Subcutaneous abdominal adipose tissue (tissue), 5 donors: Measurements from ENCODE around the gene POU2F1.

ENCODE experiments used
- H3K27ac ChIP-seq: one replicate; pipeline ENCODE4 v1.7.0; 2013; ENCODE audit warnings: low read depth, mild to moderate bottlenecking, inconsistent platforms, low read length, moderate library complexity
- H3K27me3 ChIP-seq, 5 donors: one replicate each; pipeline ENCODE4 v1.7.0; 2013; ENCODE audit warnings: low read length in 5 of 5, inconsistent platforms in 1 of 5; ENCODE audit not compliant: control insufficient read depth in 5 of 5, insufficient read depth in 4 of 5
- H3K36me3 ChIP-seq, 5 donors: one replicate each; pipeline ENCODE4 v1.7.0; 2013; ENCODE audit warnings: low read length in 5 of 5; ENCODE audit not compliant: control insufficient read depth in 5 of 5, insufficient read depth in 5 of 5
- H3K4me1 ChIP-seq, 5 donors: one replicate each; pipeline ENCODE4 v1.7.0; 2013; ENCODE audit warnings: low read length in 5 of 5, mild to moderate bottlenecking in 3 of 5, moderate library complexity in 1 of 5; ENCODE audit not compliant: control insufficient read depth in 5 of 5, insufficient read depth in 5 of 5
- H3K4me3 ChIP-seq, 5 donors: one replicate each; pipeline ENCODE4 v1.7.0; 2013; ENCODE audit warnings: low read length in 5 of 5, low read depth in 1 of 5
- H3K9ac ChIP-seq, 5 donors: one replicate each; pipeline ENCODE4 v1.7.0; 2013; ENCODE audit warnings: low read length in 5 of 5, mild to moderate bottlenecking in 4 of 5, moderate library complexity in 3 of 5
- H3K9me3 ChIP-seq, 5 donors: one replicate each; pipeline ENCODE4 v1.7.0; 2013; ENCODE audit warnings: low read length in 5 of 5; ENCODE audit not compliant: control insufficient read depth in 5 of 5
- donor health status: healthy.
- donor health status: healthy.
- donor health status: healthy.
- donor health status: healthy.
- donor health status: healthy.

The POU2F1 gene

DNA sequence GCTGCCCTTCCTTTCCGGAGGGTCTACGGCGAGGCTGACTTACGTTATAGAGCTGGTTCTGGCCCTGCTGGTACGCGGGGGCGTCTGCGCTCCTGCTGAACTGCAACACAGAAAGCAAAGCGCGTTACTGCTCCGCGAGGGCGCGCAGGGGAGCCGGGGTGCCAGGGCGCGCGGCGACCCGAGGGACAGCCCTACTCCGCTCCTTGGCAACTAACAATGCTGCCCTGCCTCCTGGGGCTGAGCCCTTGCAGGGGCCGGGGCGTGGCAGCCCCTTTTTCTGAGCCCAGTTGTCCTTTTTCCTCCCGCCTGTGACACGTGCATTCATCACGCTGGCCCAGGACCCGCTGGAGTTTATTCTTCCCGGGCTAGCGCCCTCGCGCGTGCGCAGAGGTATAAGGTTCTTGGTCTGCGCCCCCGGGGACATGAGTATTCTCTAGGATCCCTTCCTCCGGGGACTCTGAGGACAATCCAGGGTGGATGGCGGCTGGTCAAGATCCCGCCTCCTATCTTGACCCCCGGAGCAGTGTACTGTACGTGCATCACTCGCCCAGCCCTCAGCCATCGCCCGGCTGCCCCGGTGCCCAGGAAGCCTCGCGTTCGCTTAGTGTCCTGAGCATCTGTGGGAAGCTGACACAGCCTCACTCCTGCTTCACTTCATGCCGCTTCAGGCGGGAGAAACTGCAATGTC is 218.8 kb downstream of the POU2F1 start:
- H3K9me3 ChIP-seq, result peaks cover 0 to 4% (median 0%) of the 10 kb centered on the region in 5 donors
- H3K36me3 ChIP-seq, result no peaks in the 10 kb centered on the region
- peaks cover 0 to 14% (median 10%) of the 10 kb centered on the region in 5 donors for H3K4me1 ChIP-seq
- no peak overlapping the region for H3K27ac ChIP-seq
- H3K27me3 ChIP-seq, result peaks cover 5 to 20% (median 14%) of the 10 kb centered on the region in 5 donors
- H3K9ac ChIP-seq, result no peak overlapping the region
- peak overlapping the region; percentile 37 to 72 (median 52) for H3K4me3 ChIP-seq

DNA sequence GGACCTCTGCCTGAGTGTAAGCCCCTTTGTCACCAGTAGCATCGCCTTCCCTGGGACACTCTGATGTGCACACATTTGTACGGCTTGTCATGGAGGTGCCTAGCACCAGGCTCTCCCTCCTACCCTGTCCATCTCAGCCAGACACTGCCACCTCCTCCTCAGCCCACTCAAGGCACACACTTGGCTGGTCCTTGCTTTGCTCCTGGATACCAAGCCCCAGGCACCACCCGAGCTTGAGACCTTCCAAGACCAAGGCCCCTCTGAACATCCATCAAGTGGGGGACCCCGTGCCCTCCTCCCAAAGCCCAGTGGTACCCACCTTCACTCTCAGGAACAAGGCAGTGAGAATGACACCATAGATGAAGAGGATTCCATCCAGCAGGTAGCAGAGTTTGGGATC is 219.7 kb downstream of the POU2F1 start:
- Histone ChIP-seq H3K27ac (no peak overlapping the region), H3K9ac (no peak overlapping the region), H3K4me1 (peaks cover 0 to 14% (median 10%) of the 10 kb centered on the region in 5 donors), H3K36me3 (no peaks in the 10 kb centered on the region), H3K27me3 (peaks cover 5 to 17% (median 14%) of the 10 kb centered on the region in 5 donors), H3K4me3 (no peak overlapping the region), H3K9me3 (peaks cover 0 to 3% (median 0%) of the 10 kb centered on the region in 5 donors)

DNA sequence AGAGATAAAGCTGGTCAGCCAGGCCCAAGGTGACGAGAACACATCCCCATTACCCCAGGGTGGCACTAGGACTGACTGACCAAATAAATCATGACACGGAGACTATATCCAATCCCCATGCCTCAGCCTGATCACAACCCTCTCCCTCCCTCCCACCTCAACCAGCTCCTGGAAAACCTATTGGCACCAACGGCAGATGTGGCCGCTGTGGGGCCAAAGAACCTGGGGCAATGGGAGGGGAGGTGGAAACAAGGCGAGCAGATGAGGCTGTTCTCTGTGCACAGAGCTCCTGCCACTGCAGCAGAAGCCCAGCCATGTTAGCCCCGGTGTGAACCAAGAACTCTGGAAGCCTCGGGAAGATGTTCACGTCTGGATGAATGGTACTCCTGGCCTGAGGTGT is 220.1 kb downstream of the POU2F1 start:
- no peak overlapping the region for H3K4me3 ChIP-seq
- H3K4me1 ChIP-seq, result peaks cover 0 to 14% (median 10%) of the 10 kb centered on the region in 5 donors
- H3K9me3 ChIP-seq, result no peaks in the 10 kb centered on the region
- peaks cover 5 to 18% (median 14%) of the 10 kb centered on the region in 5 donors for H3K27me3 ChIP-seq
- H3K36me3 ChIP-seq, result no peaks in the 10 kb centered on the region
- H3K9ac ChIP-seq, result no peak overlapping the region
- no peak overlapping the region for H3K27ac ChIP-seq

- no peak overlapping the region for H3K9ac ChIP-seq
- peaks cover 5 to 22% (median 14%) of the 10 kb centered on the region in 5 donors for H3K27me3 ChIP-seq
- no peak overlapping the region for H3K27ac ChIP-seq
- H3K36me3 ChIP-seq, result no peaks in the 10 kb centered on the region
- H3K9me3 ChIP-seq, result no peaks in the 10 kb centered on the region
- H3K4me1 ChIP-seq, result peaks cover 0 to 14% (median 10%) of the 10 kb centered on the region in 5 donors
- H3K4me3 ChIP-seq, result no peak overlapping the region
Measured at GRCh38 chr1:167441222-167441621, 220.5 kb downstream of the POU2F1 start.

DNA sequence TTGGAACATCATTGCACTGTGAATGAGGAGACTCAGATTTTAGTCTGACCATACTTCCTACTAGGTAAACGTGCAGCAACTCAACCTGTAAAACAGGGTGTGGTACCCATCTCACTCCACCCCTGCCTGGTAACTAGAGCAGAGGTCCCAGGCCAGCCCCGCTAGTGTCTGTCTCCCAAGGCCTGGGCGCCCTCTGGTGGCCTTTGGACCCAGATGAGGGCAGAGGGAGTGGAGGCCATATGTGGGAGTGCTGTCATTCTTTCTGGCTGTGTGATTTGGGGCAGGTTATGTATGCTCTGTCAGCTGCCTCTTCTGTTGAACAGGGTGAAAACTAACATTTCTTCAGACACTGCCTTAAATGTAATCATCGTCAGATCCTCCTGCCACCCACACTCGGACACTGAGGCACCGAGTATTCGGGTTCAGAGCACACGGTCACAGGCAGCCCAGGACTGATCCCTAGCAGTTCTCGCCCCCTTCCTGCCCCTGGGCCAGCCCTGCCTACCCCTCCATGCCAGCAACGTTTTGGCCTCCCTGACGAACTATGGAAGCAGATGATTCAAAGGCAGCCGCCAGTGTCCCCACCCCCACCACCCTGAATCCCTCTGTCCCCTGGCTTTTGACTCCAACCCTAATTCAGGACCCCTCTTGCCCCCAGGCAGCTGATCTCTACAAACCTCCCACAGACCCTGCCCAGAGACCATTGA is 221.6 kb downstream of the POU2F1 start:
- Histone ChIP-seq H3K4me1 (peaks cover 0 to 15% (median 10%) of the 10 kb centered on the region in 5 donors), H3K36me3 (no peaks in the 10 kb centered on the region), H3K4me3 (no peak overlapping the region), H3K9ac (no peak overlapping the region), H3K27me3 (peaks cover 5 to 22% (median 14%) of the 10 kb centered on the region in 5 donors), H3K9me3 (no peaks in the 10 kb centered on the region), H3K27ac (no peak overlapping the region)

- H3K4me3 ChIP-seq, result no peak overlapping the region
- H3K36me3 ChIP-seq, result no peaks in the 10 kb centered on the region
- H3K9me3 ChIP-seq, result no peaks in the 10 kb centered on the region
- peaks cover 5 to 22% (median 14%) of the 10 kb centered on the region in 5 donors for H3K27me3 ChIP-seq
- H3K4me1 ChIP-seq, result peaks cover 0 to 18% (median 10%) of the 10 kb centered on the region in 5 donors
- H3K27ac ChIP-seq, result no peak overlapping the region
- no peak overlapping the region for H3K9ac ChIP-seq
Measured at GRCh38 chr1:167442854-167443565, 222.3 kb downstream of the POU2F1 start.

DNA sequence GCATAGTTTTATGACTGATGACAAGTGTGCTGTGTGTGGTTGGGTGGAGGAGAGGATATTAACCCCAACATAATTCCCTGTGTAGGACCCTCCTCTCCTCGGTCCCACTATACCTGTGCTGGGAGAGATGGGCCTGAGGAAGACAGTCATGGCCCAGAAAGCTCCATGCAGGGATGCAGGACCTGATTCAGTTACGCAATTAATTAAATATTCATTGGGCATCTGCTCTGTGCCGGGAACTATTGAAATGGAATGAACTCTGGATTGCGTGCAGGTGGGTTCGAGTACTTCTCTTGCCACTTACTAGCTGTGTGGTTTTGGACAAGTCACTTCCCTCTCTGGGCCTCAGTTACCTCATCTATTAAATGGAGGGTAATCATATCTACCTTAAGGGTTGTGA is 223.1 kb downstream of the POU2F1 start:
- peaks cover 5 to 14% (median 10%) of the 10 kb centered on the region in 5 donors for H3K27me3 ChIP-seq
- H3K9ac ChIP-seq, result no peak overlapping the region
- no peaks in the 10 kb centered on the region for H3K36me3 ChIP-seq
- peaks cover 0 to 18% (median 10%) of the 10 kb centered on the region in 5 donors for H3K4me1 ChIP-seq
- no peak overlapping the region for H3K4me3 ChIP-seq
- no peaks in the 10 kb centered on the region for H3K9me3 ChIP-seq
- no peak overlapping the region for H3K27ac ChIP-seq

GRCh38 chr1:167446966-167447365 is 226.3 kb downstream of the POU2F1 start:
- Histone ChIP-seq H3K9me3 (no peaks in the 10 kb centered on the region), H3K27ac (no peak overlapping the region), H3K36me3 (no peaks in the 10 kb centered on the region), H3K4me3 (no peak overlapping the region), H3K9ac (no peak overlapping the region), H3K4me1 (peaks cover 0 to 7% (median 0%) of the 10 kb centered on the region in 5 donors), H3K27me3 (peaks cover 0 to 4% (median 0%) of the 10 kb centered on the region in 5 donors)

GRCh38 chr1:167447521-167448136 is 226.9 kb downstream of the POU2F1 start:
- H3K9ac ChIP-seq, result no peak overlapping the region
- no peak overlapping the region for H3K27ac ChIP-seq
- H3K9me3 ChIP-seq, result no peaks in the 10 kb centered on the region
- H3K4me3 ChIP-seq, result peak overlapping the region in 2 of 5 donors; percentile 23 to 25
- H3K4me1 ChIP-seq, result peaks cover 0 to 5% (median 0%) of the 10 kb centered on the region in 5 donors
- peaks cover 0 to 4% (median 0%) of the 10 kb centered on the region in 5 donors for H3K27me3 ChIP-seq
- H3K36me3 ChIP-seq, result no peaks in the 10 kb centered on the region
